NCI-H2196 (cell line): ENCODE measurements around the gene DIAPH2.
"Not testable (repeated sequence)": the region's sequence is repeated elsewhere in the genome, so short reads cannot be mapped to it uniquely, and the experiment has no call there.

Experiments
- DNase-seq: peaks from one replicate; lab custom pipeline; 2025; ENCODE audit not compliant: unreplicated experiment; lab: John Stamatoyannopoulos, UW

The DIAPH2 gene

DNA sequence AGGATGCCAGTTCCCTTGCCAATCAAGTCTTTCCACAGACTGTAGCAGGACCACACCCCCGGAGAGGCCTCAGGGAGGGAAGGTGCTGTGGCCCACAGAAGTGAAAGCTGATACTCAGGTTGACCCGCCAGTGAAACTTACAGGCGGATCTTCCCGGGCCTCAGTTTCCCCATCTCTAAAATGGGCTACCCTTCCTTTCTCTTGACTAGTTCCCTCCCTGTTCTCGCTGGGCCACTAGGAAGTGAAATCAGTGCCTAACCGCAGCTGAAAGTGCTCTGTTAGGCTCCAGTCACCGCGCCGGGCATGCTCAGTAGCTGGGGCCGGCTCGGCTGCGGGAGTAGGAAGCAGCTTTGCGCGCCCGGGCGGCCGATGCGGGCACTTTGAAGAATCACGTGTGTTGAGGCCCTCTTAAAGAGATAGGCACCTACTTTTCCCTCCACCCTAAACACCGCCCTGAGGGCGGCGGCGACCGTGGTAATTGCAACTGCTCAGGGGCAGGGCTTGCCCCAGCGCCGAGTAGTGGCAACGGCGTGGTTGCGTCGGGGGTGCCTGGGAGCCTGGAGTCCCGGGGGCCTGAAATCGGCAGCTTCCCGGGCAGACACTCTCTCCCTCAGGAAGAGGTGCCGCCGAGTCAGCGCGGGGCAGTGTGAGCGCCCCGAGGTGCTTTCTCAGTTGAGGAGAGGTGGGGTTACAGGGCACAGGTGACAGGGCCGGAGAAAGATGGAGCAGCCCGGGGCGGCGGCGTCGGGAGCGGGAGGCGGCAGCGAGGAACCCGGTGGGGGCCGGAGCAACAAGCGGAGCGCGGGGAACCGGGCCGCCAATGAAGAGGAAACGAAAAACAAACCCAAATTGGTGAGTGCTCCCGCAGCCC is at the start of gene DIAPH2:
TSS of gene DIAPH2 (plus strand) at position 504 of the 871 bp plus-strand sequence.
- DNase-seq, result no peak

DNA sequence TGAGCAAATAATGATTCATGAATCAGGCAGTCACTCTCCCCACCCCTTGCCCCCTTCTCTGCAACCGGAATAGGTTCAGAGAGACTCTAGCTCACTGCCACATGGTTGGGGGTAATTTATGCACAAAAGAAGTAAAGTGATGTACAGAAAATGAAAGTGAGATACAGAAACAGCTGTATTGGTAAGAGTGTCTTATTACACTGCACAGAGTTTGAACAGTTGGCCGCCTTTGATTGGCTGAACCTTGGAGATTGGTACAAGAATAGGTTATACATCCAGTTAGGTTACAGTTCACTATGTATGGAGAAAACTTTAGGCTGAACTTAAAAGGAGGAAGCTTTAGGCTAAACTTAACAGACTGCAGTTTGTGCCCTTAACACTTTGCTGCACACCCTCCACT is 34.6 kb upstream of the DIAPH2 start:
- DNase-seq, result no peak

- DNase-seq, result no peak
These were observed 28.6 kb upstream of the DIAPH2 start for GRCh38 chrX:96655947-96656623.

GRCh38 chrX:96682516-96682915 is 2.1 kb upstream of the DIAPH2 start:
- no peak for DNase-seq

DNA sequence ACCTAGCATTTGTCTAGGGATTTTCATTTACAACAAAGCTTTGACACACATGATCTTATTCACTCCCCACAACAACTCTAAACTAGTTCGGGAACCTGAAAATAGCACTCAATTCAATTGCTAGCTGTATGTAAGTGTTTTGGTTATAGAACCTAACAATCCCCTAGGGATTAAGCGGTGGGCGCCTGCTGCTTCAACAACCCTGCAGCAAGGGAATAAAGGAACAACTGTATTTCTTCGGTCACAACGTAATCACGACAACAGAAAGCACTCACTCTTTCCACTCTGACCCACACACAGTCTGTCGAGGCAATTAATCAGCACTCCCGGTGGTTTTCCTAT is 674 bp upstream of the DIAPH2 start:
- no peak for DNase-seq

GRCh38 chrX:96685210-96686099 is 813 bp downstream of the DIAPH2 start:
- no peak for DNase-seq

DNA sequence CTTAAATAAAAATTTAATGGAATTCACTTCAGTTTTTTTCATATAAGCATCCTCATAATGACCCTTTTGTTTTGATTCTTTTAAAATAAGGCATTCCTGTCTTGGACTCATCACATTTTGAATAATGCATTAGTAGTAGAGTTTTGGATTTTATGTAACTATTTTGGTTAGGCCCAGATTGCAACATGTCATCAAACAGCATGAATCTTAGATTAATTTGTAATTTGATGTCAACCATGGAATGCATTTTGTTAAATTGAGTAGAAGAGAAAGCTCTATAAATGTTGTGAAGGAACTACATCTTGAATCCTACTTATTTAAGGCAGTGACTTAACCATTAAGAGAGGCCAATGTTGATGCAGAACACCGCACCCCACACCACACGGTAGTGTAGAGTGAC is 3.1 kb downstream of the DIAPH2 start:
- no peak for DNase-seq

DNA sequence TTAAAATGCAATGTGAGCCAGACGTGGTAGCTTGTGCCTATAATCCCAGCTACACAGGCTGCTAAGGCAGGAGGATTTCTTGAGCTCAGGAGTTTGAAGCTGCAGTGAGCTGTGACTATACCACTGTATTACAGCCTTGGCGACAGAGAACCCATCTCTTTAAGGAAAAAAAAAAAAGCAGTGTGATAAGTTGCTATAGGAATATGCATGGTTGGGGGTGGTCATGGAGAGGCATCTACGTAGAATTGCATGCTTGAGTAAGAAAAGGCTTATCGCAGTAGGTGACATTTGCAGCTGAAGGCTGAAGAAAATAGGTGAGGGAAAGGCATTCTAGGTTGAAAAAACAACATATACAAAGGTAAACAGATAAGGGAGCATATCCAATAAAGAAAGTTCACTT is 4.1 kb downstream of the DIAPH2 start:
- no peak for DNase-seq

DNA sequence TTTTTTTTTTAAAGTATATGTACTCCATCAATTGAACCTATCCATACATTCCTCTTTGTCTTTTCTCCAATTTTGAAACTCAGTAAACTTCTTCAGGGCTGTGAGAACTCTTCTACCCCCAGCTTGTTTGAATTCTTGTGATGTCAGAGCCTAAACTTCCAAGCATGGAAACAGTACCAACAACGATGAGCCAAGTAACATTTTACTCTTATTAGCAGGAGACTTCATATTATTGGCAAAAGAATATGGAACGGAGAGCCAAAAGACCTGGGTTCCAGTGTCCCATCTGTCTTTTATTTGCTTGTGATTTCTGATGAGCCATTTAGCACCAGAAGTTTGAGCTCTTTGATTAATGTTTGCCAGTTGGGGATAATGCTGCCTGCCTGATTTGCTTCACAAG is 5.3 kb downstream of the DIAPH2 start:
- no peak for DNase-seq

DNA sequence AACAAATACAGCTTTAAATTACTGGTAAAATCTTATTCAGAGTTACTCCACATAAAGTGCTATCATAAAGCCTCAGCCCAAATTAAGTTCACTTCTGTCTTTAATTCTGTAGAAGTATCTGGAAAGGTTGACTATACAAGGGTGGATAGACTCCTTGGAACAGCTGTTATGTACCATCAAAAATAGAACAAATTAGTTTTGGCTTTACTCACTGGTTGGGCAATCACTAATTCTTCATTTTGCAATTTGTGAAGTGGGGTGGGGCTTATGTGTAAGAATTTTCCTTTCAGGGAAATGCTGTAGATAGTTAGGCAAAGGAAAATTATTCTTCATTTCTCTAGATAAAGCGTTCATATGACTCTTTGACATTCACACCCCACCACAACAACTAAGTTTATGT is 7.8 kb downstream of the DIAPH2 start:
- no peak for DNase-seq

- no peak for DNase-seq
These were observed 8.2 kb downstream of the DIAPH2 start for GRCh38 chrX:96692890-96693289.

DNA sequence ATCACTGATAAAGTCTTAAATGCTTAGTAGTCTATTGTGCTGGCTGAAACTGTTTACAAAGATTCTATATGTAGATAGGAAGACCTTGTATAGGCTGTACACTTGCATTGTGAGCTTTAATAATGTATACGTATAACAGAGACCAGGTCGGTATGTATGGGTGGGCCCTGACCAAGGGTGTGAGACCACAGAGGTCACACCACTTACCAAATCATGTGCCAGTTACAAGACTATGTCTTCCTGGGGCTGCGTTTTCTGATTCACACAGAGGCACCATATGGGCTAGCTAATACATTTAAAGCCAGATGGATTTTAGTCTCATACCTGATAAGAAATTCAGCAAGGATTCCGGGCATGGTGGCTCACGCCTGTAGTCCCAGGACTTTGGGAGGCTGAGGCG is 8.8 kb downstream of the DIAPH2 start:
- DNase-seq, result no peak

DNA sequence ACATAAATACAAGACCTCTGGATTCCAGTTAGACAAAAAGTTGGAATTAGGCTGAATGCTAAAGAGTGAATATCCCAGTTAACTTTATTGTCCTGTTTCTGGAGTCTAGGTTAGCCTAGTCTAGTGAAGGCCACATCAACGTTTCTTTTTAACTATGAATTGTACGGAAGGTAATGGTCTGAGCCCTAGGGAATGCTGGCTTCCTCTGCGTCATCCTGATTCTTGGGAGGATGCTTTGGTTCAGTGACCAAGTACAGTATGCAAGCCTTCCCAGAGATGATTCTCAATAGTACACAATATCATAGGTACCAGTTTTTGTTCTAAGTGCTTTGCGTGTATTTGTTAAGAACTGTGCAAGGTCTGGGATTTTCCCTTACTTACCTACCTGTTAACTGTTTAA is 11.8 kb downstream of the DIAPH2 start:
- no peak for DNase-seq

- DNase-seq, result no peak
These were observed 16.0 kb downstream of the DIAPH2 start for GRCh38 chrX:96700625-96701024.

DNA sequence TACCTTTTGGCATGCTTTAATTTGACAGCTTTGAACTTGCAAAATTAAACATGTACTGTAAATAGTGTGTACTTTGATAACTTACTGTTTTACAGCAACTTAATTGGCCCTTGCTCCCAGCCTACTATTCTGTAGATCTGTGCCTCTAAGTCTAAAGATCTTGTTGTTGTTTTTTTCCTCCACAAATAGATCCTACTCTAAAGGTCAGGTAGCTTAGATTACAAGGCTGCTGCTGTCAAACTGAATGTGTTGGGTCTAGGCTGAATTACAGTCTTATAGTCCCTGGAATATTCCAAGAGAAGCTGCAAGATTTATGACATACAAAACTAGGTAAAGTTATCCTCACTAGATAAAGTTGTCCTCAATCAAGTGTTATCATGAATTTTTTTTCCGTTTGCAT is 18.7 kb downstream of the DIAPH2 start:
- DNase-seq, result no peak

DNA sequence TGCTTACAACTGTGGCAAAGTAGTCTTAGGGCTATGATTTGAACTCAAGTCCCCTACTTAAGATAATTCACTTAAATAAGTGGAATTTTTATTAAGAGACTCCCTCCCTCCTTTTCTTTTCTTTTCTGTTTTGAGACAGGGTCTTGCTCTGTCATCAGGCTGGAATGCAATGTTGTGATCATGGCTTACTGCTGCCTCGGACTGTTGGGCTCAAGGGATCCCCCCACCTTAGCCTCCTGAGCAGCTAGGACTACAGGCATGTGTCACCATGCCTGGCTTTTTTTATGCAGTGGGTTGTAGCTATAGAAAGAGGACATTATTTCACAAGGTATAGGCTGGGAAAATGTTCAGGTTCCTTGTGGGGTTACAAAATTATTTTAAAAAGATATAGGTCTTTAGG is 19.2 kb downstream of the DIAPH2 start:
- DNase-seq, result no peak

GRCh38 chrX:96704629-96705028 is 20.0 kb downstream of the DIAPH2 start:
- no peak for DNase-seq

- DNase-seq, result no peak
These were observed 21.3 kb downstream of the DIAPH2 start for GRCh38 chrX:96705905-96706304.

GRCh38 chrX:96707804-96708203 is 23.2 kb downstream of the DIAPH2 start:
- no peak for DNase-seq

DNA sequence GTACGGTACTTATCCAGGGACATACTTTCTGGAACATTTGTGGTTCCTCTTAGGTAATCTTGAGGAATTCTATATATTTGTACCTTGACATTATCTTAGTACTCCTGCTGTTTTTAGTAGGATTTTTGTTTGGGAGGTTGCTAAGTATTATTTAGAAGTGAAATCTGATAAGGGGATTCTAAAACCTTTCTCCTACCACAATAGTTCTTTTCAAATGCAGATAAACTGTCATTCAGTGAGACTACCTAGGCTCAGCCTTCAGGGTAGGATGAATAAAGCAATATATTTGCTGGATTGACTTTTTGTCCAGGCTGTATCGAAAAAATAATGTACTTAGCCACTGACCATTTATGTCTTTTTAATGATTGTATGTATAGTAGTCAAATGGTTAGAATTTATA is 25.4 kb downstream of the DIAPH2 start:
- DNase-seq, result no peak

DNA sequence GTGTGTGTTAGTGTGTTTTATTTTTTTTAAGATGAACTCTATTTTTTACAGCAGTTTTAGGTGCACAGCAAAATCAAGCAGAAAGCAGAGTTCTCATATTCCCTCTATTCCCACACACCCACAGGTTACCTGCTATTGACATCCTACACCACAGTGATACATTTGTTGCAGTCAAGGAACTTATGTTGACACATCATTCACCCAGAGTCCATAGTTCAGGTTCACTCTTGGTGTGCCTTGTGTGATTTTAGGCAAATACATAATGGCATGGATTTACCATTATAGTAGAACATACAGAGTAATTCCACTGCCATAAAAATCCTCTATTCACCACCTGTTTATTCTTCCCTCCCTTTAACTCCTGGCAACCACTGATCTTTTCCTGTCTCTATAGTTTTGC is 28.7 kb downstream of the DIAPH2 start:
- no peak for DNase-seq

DNA sequence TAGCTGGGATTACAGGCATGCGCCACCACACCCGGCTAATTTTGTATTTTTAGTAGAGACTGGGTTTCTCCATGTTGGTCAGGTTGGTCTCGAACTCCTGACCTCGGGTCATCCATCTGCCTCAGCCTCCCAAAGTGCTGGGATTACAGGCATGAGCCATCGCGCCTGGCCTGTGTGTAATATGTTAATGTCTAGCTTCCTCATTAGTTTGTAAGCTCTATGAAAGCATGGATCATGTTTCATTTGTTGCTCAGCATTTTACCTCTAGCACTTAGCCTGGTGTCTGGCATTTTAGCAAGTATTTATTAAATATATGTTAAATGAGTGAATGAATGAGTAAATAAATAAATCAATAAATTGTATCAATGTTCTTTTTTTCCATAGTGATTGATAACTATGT is 29.8 kb downstream of the DIAPH2 start:
- not testable (repeated sequence) for DNase-seq
